CD4-positive, alpha-beta memory T cell (primary cell): ENCODE data around the gene PDZD11. TPM values are rescaled to one million over a fixed set of nuclear protein-coding genes. Genes with fewer than 3 reads are reported as not detected.
"Not testable (repeated sequence)": the region's sequence is repeated elsewhere in the genome, so short reads cannot be mapped to it uniquely, and the experiment has no call there.

Source experiments
- CTCF ChIA-PET: fragments of 350-600 bp; sonication (Branson Sonifier 250); formaldehyde crosslinking; loops from one replicate; lab custom pipeline; 2021; ENCODE audit warnings: inconsistent platforms; ENCODE audit not compliant: partially characterized antibody; lab: Charles Lee
- POLR2A ChIA-PET: fragments of 350-600 bp; sonication (Branson Sonifier 250); formaldehyde crosslinking; loops from one replicate; lab custom pipeline; 2021; ENCODE audit not compliant: partially characterized antibody; lab: Charles Lee
- DNase-seq, 5 donors: peaks; one replicate each; pipeline versions ENCODE4 v3.0.0 to v3.0.0-alpha.2; 2020 to 2022; ENCODE audit warnings: mixed read lengths in 1 of 5
- H3K27ac ChIP-seq: one replicate; pipeline ENCODE4 v1.7.0; 2013; ENCODE audit warnings: low read depth, low read length
- H3K27me3 ChIP-seq: 2 replicates; pipeline ENCODE4 v1.7.0; 2013; ENCODE audit warnings: mild to moderate bottlenecking, low read length, moderate library complexity; ENCODE audit not compliant: insufficient read depth
- H3K36me3 ChIP-seq: 2 replicates; pipeline ENCODE4 v1.7.0; 2013; ENCODE audit warnings: mild to moderate bottlenecking, low read length, moderate library complexity; ENCODE audit not compliant: insufficient read depth
- H3K4me1 ChIP-seq: 2 replicates; pipeline ENCODE4 v1.7.0; 2013; ENCODE audit warnings: mild to moderate bottlenecking, low read length, moderate library complexity; ENCODE audit not compliant: insufficient read depth
- H3K4me3 ChIP-seq, 2 donors: one replicate each; pipeline ENCODE4 v1.7.0; 2013; ENCODE audit warnings: low read length in 2 of 2, mild to moderate bottlenecking in 1 of 2
- H3K9me3 ChIP-seq, 2 donors: one replicate each; pipeline ENCODE4 v1.7.0; 2013; ENCODE audit warnings: low read length in 2 of 2, control low read depth in 1 of 2; ENCODE audit not compliant: control insufficient read depth in 1 of 2
- H3K27ac Mint-ChIP-seq, 7 donors: one replicate each; pipeline ENCODE4 v1.8.0; 2020 to 2021; ENCODE audit warnings: mixed read lengths in 7 of 7, mild to moderate bottlenecking in 6 of 7, inconsistent platforms in 3 of 7, moderate library complexity in 3 of 7
- H3K27me3 Mint-ChIP-seq, 2 donors: one replicate each; pipeline ENCODE4 v1.8.0; 2020 to 2021; ENCODE audit warnings: mixed read lengths in 2 of 2
- H3K36me3 Mint-ChIP-seq, 2 donors: one replicate each; pipeline ENCODE4 v1.8.0; 2020 to 2021; ENCODE audit warnings: mixed read lengths in 2 of 2, inconsistent platforms in 1 of 2, mild to moderate bottlenecking in 1 of 2
- H3K4me1 Mint-ChIP-seq, 4 donors: one replicate each; pipeline ENCODE4 v1.8.0; 2020 to 2021; ENCODE audit warnings: mixed read lengths in 4 of 4, mild to moderate bottlenecking in 1 of 4
- H3K4me3 Mint-ChIP-seq, 8 donors: one replicate each; pipeline ENCODE4 v1.8.0; 2020 to 2021; ENCODE audit warnings: mixed read lengths in 8 of 8, mild to moderate bottlenecking in 7 of 8, moderate library complexity in 6 of 8, inconsistent platforms in 3 of 8
- H3K9me3 Mint-ChIP-seq, 8 donors: one replicate each; pipeline ENCODE4 v1.8.0; 2020 to 2021; ENCODE audit warnings: mixed read lengths in 8 of 8, mild to moderate bottlenecking in 5 of 8, inconsistent platforms in 3 of 8, moderate library complexity in 1 of 8
- intact Hi-C: fragments of 100-400 bp; cut with micrococcal nuclease; formaldehyde crosslinking; loops from one replicate; pipeline ENCODE4 v1.15.1; 2023
- polyA plus RNA-seq, 2 donors: library from polyadenylated mRNA; unstranded; fragments of 300-500 nt; fragmentation: Illumina TruSeq; gene quantifications; one replicate each; pipeline ENCODE4 v1.2.3, GENCODE V29; 2021
- total RNA-seq, 2 experiments: library from RNA; stranded (reverse); gene quantifications; one replicate each; pipeline ENCODE4 v1.2.3, GENCODE V29; 2021

Gene PDZD11
- total and polyA plus RNA-seq, 4 experiments from 2014 or later = 12.7 to 52.3 (median 25.9) TPM

DNA sequence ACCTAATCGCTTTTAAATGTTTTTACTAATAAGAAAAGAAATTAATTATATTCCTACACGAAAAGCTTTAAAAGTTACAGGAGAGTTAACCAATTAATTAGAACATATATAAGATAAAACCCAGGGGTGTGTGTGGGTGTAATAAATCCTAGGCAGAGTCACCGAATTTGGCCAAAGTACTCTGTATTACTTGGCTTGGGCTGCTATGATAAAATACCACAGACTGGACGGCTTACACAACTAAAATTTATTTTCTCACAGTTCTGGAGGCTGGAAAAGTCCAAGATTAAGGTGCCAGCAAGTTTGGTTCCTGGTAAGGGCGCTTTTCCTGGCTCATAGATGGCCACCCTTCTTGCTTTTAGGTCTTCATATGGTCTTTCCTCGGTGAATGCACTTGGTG is 44.8 kb downstream of the PDZD11 start:
- no peaks in the 10 kb centered on the region for H3K4me1 Mint-ChIP-seq
- Histone ChIP-seq H3K27me3 (no peaks in the 10 kb centered on the region), H3K27ac (no peak overlapping the region), H3K4me1 (no peaks in the 10 kb centered on the region), H3K36me3 (no peaks in the 10 kb centered on the region), H3K4me3 (no peak overlapping the region), H3K9me3 (no peaks in the 10 kb centered on the region)
- H3K27me3 Mint-ChIP-seq = no peaks in the 10 kb centered on the region
- no peak overlapping the region for H3K27ac Mint-ChIP-seq
- no peaks in the 10 kb centered on the region for H3K36me3 Mint-ChIP-seq
- intact Hi-C loops = no loop called here
- no peak for DNase-seq
- no peaks in the 10 kb centered on the region for H3K9me3 Mint-ChIP-seq
- POLR2A ChIA-PET = no interaction called here
- H3K4me3 Mint-ChIP-seq = no peak overlapping the region
- CTCF ChIA-PET = no interaction called here

DNA sequence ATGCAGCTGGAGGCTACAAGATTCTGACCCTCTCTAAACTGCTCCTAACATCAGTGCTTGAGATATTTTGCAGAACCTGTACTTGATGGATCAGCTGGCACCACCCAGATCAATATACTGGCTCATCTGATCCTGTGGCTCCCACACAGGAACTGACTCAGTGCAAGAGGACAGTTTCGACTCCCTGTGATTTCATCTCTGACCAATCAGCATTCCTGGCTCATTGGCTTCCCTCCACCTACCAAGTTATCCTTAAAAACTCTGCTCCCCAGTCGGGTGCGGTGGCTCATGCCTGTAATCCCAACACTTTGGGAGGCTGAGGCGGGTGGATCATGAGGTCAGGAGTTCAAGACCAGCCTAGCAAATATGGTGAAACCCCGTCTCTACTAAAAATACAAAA is 46.1 kb downstream of the PDZD11 start:
- H3K4me3 ChIP-seq, H3K4me3 Mint-ChIP-seq, DNase-seq, H3K9me3 ChIP-seq, H3K4me1 Mint-ChIP-seq, H3K27me3 Mint-ChIP-seq, intact Hi-C loops, H3K36me3 Mint-ChIP-seq, H3K27ac Mint-ChIP-seq, H3K36me3 ChIP-seq, H3K9me3 Mint-ChIP-seq, POLR2A ChIA-PET, H3K27ac ChIP-seq, H3K27me3 ChIP-seq, H3K4me1 ChIP-seq, CTCF ChIA-PET: not testable (repeated sequence)

DNA sequence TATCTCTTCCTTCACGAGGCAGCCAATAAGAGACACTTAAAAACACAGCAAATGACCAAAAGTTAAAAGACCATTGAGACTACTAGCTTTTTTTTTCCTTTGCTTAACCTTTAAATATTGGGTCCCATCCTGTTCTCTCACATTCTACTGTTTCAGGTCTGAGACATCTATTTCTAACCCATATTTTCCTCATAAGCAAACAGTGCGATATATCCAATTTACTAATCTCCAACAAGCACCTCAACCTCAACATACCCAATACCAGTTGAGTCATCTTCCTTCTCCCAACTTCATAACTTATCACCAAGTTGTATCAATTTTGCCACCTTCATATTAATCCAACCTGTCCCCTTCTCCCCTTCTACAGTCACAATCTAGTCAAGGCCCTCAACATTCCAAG is 48.2 kb downstream of the PDZD11 start:
- Histone ChIP-seq H3K4me3 (no peak overlapping the region), H3K27me3 (no peaks in the 10 kb centered on the region), H3K36me3 (no peaks in the 10 kb centered on the region), H3K27ac (no peak overlapping the region), H3K4me1 (no peaks in the 10 kb centered on the region), H3K9me3 (no peaks in the 10 kb centered on the region)
- H3K9me3 Mint-ChIP-seq = no peaks in the 10 kb centered on the region
- intact Hi-C loops = no loop called here
- no peak overlapping the region for H3K4me3 Mint-ChIP-seq
- DNase-seq = no peak
- H3K36me3 Mint-ChIP-seq = no peaks in the 10 kb centered on the region
- no peak overlapping the region for H3K27ac Mint-ChIP-seq
- POLR2A ChIA-PET = no interaction called here
- H3K4me1 Mint-ChIP-seq = no peaks in the 10 kb centered on the region
- CTCF ChIA-PET = no interaction called here
- no peaks in the 10 kb centered on the region for H3K27me3 Mint-ChIP-seq

DNA sequence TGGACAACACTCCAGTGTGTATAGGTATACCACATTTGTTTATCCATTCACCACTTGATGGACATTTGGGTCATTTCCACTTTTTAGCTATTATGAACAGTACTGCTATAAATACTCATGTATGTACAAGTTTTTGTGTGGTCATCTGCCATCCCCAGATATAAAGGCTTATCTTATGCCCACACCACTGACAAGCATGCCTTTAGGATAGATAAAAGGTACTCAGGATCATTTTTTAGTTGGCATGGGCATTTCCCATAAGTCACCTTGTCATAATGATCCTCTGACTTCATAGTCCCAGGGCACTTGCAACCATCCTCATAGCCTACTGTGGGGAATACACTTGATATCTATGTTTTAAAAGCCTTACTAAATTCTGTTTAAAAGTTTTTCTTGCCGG is 49.0 kb downstream of the PDZD11 start:
- no peaks in the 10 kb centered on the region for H3K9me3 Mint-ChIP-seq
- DNase-seq = no peak
- no peak overlapping the region for H3K27ac Mint-ChIP-seq
- intact Hi-C loops = no loop called here
- no peaks in the 10 kb centered on the region for H3K36me3 Mint-ChIP-seq
- H3K4me3 ChIP-seq = no peak overlapping the region
- ChIA-PET POLR2A (no interaction called here), CTCF (no interaction called here)
- no peak overlapping the region for H3K4me3 Mint-ChIP-seq
- no peaks in the 10 kb centered on the region for H3K36me3 ChIP-seq
- no peaks in the 10 kb centered on the region for H3K4me1 Mint-ChIP-seq
- no peaks in the 10 kb centered on the region for H3K9me3 ChIP-seq
- no peaks in the 10 kb centered on the region for H3K27me3 Mint-ChIP-seq
- H3K4me1 ChIP-seq = no peaks in the 10 kb centered on the region
- H3K27ac ChIP-seq = no peak overlapping the region
- H3K27me3 ChIP-seq = no peaks in the 10 kb centered on the region

Other genes with a start within 250 kb of the PDZD11 start
- gene AWAT2, start 240.0 kb downstream of the PDZD11 start, total RNA-seq = not detected
- gene AWAT2, start 240.0 kb downstream of the PDZD11 start, polyA plus RNA-seq = not detected
- gene OTUD6A, start 227.5 kb downstream of the PDZD11 start, total RNA-seq = not detected
- not detected for gene OTUD6A, start 227.5 kb downstream of the PDZD11 start, polyA plus RNA-seq
- 10 to 100 TPM; 60.8 to 66.2 TPM for gene IGBP1, start 156.5 kb downstream of the PDZD11 start, total RNA-seq
- 10 to 100 TPM; 56.3 to 60.7 TPM for gene IGBP1, start 156.5 kb downstream of the PDZD11 start, polyA plus RNA-seq
- gene DGAT2L6, start 112.4 kb downstream of the PDZD11 start, total RNA-seq = not detected
- gene DGAT2L6, start 112.4 kb downstream of the PDZD11 start, polyA plus RNA-seq = not detected
- not detected for gene AWAT1, start 55.3 kb downstream of the PDZD11 start, total RNA-seq
- gene AWAT1, start 55.3 kb downstream of the PDZD11 start, polyA plus RNA-seq = not detected
- gene P2RY4, start 29.7 kb downstream of the PDZD11 start, total RNA-seq = under 1 TPM in 1 of 2 experiments, not detected in 1; 0.35 TPM
- gene P2RY4, start 29.7 kb downstream of the PDZD11 start, polyA plus RNA-seq = not detected
- not detected for gene ARR3, start 21.6 kb downstream of the PDZD11 start, total RNA-seq
- not detected for gene ARR3, start 21.6 kb downstream of the PDZD11 start, polyA plus RNA-seq
- not detected for gene RAB41, start 7.8 kb downstream of the PDZD11 start, total RNA-seq
- not detected for gene RAB41, start 7.8 kb downstream of the PDZD11 start, polyA plus RNA-seq
- gene KIF4A, start 177 bp upstream of the PDZD11 start, total RNA-seq = under 1 TPM; 0.08 to 0.17 TPM
- not detected for gene KIF4A, start 177 bp upstream of the PDZD11 start, polyA plus RNA-seq
- gene GDPD2, start 133.4 kb upstream of the PDZD11 start, total RNA-seq = not detected
- gene GDPD2, start 133.4 kb upstream of the PDZD11 start, polyA plus RNA-seq = not detected
- gene DLG3, start 154.9 kb upstream of the PDZD11 start, total RNA-seq = 10 to 100 TPM; 12.4 to 14.2 TPM
- 10 to 100 TPM in 1 of 2 donors, 1 to 10 TPM in 1; 5.3 to 11.6 TPM for gene DLG3, start 154.9 kb upstream of the PDZD11 start, polyA plus RNA-seq